Measurements from ENCODE around the gene GDF7. TPM values are rescaled to one million over a fixed set of nuclear protein-coding genes. Genes with fewer than 3 reads are reported as not detected.

Gene GDF7
- total RNA-seq, 1 donor from 2014 or later = 1.2 TPM

DNA sequence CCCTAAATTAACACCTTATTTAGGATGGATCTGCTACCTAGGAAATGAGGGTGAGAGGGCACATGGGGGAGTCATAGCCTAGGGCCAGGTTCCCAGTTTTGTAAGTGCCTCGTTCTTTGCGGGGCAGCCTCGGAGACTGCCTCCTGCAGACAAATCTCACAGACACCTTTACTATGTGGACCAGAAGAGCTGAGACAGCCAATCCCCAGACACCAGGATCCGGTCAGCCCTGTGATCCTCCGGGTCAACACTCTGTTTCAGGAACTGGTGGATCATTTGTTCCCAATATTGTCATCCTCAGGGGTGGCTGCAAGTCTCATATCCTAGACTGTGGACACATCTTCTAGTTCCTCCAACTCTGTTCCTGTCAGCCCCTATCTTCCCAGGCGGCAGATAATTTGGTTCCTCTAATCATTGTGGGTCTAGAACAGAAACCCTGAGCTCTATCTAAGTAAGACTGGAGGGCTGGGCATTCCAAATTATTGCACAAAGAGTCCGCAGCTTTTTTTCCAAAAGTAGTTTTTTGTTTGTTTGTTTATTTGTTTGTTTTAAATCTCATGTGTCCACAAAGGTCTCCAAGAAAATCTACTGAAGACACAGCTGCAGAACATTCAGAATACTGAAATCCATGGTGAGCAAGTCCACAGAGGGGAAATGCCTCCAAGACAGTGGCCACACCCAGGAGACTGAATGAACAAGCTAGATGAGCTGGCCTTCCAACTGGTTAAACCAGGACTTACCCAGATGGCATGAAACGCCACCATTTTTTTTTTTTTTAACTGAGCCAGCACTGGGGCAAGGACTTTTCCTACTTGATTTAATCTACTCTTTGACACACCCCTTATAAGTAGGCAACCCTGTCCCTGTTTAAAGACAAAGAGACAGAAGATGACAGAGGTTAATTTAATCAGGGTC lies 6.2 kb upstream of the GDF7 start:
- peak; percentile 67 for DNase-seq (ENCODE audit: low spot score)

DNA sequence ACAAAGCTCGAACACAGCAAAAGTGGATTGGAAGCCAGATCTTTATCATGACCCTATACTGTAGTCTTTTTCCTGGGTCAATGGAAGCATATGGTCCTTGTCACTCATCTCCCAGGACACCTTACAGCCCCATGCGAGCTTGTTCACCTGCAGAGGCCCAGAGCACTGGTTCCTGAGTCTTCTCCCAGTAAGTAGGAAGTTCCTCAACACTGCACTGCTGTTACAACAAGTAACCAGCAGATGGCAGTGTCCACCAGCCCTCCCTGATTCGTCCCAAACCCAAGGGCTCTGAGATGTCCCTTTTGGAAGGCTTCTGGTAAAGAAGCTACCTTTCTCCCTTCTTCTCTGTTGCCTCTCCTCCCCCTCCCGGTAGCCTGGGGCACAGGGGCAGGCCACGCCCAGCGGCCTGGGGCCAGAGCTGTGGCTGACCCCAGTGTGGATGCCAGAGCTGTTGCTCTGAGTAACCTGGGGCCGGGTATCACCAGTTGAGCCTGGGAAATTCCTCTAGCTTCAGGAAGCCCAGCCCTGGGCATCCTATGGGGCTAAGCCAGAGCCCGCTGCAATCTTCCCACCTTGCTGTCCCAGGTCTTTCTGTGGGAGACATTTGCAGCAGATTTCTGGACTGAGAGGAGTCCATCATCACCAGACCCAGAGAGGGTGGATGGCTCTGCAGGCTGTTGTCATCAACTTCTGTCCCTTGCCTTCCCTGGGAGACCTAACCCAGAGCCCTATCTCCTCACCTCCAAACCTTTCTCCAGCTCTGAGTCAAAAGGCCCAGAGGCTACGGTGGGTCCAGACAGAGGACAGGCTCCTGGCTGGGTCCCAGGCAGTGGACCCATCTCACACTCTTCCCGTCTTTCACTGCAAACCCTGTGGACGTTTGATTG lies 5.3 kb upstream of the GDF7 start:
- peak; percentile 86 for DNase-seq (ENCODE audit: low spot score)

DNA sequence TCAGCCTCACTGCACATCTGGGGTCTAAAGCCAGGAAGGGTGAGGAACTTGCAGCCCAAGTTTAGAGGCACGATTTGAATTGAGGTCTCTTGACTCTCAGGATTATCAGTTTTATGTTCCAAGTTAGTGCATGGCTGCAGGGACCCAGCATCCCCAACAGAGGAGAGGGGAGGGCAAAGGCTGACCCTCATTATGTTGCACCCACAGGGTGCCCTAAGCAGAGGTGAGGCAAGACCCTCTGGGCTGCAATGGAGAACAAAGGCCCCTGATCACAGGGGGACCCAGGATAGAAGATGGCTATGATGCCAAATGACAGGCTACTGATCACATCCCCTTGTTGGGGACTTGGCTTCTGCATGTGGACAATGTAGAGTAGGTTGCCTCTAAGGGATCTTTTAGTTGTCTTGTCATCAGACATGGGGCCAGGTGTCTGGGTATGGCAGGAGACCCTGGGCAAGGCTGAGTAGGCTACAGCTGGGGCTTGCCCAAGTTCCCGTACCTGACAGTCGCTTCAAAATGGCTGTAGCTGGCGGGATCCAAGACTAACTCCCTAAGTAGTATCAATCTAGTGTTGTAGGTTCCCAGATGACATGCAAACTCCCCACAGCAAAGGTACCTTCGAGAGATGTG lies 4.5 kb upstream of the GDF7 start:
- peak; percentile 77 for DNase-seq (ENCODE audit: low spot score)

DNA sequence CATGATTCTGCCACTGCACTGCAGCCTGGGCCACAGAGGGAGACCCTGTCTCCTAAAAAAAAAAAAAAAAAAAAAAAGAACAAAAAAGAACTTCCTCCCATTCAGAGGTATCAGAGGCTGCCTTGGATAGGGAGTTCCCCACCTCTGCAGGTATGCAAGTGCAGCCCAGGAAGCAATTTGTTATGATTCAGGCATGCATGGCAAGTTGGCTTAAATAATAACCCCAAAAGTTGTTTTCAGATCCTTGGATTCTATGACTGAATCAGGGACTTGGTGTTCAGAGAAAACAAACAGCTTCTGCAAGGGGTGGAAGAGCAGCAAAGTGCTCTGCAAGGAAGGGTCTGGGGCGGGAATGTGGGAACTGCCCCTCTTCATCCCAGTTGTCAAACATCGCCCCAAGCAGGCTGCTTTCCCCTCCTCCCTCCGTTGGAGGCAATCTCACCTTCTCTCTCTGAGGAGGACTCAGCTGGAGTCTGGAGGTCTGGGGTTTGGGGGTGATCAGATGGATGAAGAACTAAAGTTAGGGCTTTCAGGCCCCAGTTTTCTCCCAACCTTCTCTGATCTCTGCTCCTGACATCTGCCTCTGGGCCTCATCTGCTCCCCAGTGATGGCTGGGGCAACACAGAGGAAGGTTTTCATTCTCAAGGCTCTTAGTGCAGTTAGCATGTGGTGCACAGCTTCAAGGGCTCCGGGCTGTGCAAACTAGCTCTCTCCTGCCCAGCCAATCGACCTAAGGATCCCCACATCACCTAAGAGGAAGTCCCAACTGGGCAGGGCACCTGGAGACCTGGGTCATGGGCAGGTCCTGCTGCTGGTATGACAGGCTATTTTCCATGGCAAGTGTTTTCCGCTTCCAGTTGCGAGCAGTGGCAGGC lies 3.5 kb upstream of the GDF7 start:
- no peak for DNase-seq (ENCODE audit: low spot score)

DNA sequence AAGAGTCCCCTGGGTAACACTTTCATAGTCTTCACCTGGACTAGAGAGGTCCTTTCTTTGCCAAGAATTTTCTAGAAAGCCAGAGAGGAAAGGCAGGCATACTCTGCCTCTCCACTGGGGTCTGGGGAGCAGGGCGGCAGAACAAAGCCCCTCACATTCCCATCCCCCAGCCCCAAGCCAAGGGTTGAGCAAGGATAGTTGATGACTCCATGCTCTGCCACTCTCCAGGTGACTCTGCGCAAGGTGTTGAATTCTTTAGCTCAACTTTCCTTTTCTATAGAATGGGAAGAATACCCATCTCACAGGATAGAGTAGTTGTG lies 2.9 kb upstream of the GDF7 start:
- DNase-seq (ENCODE audit: low spot score) = no peak

DNA sequence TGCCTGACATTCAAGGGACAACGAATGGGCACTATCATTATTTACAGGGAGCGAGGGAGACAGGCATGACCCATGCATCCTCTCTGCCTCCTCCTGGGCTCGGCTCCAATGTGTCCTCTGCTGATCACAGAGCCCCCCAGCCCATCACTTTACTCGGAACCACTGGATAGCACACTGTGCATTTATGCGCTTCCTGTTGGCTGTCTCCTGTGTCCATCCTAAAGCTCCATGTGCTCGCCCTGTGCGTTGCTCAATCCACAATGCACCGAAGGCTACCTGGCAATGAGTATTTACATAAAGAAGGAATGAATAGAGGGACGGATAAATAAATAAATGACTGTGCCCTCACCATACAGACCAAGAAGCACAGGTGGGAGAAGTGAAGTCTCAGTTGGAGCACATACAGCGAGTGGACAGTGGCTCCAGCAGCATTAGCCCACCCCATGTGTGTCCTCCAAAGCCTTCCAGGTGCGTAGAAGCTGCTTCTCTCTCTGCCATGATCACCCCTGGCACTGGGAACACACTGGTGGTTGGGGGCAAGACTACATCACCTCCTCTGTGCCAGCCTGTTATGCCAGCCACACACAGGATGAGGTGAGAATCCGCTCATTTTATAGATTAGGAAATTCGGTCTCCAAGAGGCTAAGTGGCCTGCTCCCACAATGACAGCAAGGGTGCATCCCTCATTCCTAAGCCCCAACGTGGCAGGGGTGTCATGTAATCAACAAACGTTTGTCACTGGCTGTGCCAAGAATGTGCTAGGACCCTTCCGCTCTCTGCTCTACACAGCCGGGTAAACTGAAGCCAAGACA lies 2.3 kb upstream of the GDF7 start:
- no peak for DNase-seq (ENCODE audit: low spot score)

DNA sequence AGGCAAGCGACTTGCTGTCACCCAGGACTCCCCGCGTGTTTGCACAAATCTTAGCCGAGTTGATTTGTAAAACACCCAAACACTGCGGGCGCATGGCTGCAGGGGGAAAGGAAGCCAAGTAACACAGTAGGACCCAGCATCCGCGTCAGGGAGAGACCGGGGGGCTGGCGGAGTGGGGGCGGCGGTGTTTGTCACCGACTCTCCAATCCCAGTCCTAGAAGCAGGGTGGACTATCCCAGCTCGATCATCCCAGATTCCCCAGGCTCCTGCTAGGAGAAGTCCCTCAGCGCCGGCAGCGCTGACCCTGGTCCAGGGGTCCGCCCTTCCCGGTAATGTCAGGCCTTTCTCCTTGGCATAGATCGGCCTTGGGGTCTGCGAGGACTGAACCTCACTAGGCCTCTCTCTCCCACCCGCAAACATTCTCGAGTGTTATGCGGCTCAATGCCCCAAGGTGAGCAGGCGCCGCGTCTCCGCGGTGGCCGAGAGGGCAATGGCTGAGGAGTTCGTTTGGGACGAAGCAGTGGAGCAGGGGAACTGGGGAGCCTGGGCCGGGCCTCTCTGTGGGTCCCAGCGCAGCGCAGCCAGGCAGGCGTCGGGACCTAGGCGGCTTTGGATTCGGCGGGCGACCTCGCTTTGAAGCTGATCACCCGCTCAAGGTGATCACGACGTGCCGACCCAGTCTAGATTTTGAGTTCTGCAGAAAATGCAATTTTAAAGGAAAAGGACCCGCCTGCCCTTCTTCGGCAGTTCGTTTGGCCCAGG lies 1.5 kb upstream of the GDF7 start:
- no peak for DNase-seq (ENCODE audit: low spot score)

DNA sequence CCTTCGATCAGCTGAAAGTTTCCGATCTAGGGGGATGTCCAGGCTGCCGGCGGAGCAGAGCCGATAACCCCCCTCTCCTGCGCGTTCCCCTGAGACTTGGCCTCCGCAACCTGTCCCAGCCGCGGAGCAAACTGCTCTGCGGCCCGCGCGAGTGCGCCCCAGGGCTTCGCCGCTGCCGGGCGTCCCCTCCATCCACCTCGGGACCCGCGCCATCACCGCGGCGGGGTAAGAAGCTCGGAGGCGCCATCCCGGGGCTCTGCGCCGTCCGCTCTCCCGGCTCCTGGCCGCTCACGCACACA lies 990 bp upstream of the GDF7 start:
- no peak for DNase-seq (ENCODE audit: low spot score)

DNA sequence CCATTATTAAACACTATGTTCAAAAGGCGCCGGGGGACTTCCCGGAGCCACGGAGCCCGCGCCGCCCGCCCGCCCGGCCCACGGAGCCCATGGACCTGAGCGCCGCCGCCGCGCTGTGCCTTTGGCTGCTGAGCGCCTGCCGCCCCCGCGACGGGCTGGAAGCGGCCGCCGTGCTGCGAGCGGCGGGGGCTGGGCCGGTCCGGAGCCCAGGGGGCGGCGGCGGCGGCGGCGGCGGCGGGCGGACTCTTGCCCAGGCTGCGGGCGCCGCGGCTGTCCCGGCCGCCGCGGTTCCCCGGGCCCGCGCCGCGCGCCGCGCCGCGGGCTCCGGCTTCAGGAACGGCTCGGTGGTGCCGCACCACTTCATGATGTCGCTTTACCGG lies 197 bp downstream of the GDF7 start:
- DNase-seq (ENCODE audit: low spot score) = no peak

DNA sequence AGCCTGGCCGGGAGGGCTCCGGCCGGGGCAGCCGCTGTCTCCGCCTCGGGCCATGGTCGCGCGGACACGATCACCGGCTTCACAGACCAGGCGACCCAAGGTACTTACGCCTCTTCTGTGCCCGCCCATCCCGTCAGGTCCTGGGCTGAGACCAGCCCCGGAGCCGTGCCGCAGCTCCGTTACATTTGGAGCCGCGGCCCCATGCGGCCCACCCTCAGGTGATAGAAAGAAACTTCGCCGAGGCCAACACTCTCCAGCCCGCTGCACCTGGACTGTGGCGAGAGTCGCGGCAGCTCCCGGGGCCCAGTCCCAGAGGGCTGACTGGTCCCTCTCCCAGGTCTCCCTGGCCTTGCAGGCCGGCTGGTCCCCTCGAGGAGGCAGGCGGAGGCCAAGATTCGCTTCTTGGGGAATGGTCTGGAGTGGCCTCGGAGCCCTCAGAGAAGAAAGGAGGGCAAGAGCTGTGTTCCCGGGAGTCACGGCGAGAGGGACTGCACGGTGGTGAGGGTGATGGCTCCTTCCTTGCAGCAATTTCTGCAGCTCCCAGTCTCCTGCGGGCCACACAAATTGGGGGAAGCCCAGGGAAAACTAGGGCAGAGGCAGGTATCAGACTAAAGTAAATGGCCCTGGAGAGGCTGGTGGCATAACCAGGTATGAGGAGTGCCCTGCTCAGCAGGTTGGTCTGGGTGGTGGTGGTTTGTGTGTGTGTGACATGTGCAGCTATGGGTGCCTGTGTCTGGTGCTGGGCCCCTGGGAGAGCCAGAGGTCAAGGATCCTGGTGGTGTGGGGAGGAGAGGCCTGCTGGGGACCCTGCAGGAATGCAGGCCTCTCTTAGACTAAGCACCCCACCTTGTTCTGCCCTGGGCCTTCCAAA lies 822 bp downstream of the GDF7 start:
- no peak for DNase-seq (ENCODE audit: low spot score)

DNA sequence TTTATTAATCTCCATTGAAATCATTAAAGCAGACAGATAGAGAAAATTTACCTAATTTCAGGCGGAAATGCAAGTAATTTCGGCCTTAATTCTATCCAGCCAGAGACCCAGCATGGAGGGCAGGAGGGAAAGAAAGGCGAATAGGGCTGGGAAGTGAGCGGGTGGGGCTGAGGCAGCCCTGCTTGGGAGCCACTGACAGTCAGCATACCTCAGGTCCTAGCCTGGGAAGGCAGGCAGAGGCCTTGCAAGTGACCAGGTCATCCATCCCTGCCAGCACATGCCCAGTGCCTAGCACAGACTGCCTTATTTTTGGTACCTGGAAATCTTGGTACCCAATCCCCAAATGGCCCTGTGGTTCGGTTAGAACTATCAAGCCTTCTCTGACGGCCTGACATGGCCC lies 1.5 kb downstream of the GDF7 start:
- no peak for DNase-seq (ENCODE audit: low spot score)

DNA sequence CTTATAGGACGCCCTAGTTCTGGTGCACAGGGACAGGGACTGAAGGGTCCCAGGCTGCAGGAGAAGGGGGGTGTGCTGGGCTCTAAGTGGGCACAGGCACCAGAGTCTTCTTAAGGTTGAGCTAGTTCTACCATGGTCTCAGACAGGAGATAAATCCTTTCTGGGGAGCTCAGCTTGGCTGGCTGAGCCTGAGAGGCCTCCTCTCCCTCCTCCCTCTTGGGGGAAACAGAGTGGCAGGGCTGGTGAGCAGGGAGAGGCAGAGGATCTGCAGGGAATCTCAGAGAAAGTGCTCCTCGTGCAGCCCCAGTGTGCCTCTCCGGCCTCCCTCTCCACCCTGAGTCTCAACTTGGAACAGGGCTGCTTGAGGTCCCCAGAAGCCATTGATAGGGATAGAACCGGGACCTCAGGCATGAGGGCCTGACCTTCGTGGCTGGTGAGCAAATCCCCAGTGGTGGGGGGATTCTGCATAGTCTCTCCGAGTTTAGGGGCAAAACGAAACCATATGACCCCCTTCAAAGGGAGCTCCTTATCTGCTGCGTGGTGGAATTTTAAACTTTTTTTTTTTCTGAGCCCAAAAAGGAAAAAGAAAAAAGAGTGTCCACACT lies 2.0 kb downstream of the GDF7 start:
- no peak for DNase-seq (ENCODE audit: low spot score)

DNA sequence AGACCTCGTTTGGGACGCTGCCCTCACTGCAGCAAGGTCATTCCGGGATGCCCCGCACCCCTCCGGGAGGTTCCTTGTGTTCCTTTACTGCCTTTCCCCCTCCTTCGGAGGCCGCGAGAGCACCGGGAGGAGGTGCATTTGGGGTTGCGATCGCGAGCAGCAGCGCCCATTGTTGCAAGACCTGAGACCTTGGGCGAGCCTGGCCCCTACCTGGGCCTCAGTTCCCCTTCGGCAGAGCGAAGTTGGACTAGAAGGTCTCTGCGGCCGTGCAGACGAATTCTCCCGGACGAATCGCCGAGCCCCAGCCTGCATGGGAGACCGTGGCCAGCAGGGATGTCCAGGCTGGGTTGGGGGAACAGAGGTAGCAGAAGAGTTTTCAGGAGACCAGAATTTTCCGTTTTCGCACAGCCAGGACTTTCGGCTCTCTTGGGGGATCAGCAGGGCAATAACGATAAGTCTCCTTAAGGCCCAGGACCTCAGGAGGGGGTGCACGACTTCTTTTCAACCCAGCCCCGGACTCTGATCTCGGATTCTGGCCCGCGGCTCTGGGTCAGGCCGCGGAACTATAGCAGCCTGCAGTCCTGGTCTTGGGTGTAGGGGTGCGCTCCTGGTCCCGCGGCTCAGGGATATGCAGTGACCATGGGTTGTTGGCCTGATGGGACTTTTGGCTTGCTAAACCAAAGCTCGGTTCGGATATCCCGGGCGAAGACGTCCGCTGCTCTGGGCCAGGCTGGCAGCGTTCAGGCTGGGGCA lies 2.8 kb downstream of the GDF7 start:
- no peak for DNase-seq (ENCODE audit: low spot score)

DNA sequence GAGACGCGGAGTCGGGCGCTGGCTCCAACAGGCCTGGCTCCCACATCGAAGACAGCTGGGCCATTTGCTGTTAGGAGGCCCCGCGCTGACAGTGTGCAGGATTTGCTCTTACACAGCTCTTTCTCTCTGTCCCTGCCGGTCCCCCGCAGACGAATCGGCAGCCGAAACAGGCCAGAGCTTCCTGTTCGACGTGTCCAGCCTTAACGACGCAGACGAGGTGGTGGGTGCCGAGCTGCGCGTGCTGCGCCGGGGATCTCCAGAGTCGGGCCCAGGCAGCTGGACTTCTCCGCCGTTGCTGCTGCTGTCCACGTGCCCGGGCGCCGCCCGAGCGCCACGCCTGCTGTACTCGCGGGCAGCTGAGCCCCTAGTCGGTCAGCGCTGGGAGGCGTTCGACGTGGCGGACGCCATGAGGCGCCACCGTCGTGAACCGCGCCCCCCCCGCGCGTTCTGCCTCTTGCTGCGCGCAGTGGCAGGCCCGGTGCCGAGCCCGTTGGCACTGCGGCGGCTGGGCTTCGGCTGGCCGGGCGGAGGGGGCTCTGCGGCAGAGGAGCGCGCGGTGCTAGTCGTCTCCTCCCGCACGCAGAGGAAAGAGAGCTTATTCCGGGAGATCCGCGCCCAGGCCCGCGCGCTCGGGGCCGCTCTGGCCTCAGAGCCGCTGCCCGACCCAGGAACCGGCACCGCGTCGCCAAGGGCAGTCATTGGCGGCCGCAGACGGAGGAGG lies 3.5 kb downstream of the GDF7 start:
- no peak for DNase-seq (ENCODE audit: low spot score)

DNA sequence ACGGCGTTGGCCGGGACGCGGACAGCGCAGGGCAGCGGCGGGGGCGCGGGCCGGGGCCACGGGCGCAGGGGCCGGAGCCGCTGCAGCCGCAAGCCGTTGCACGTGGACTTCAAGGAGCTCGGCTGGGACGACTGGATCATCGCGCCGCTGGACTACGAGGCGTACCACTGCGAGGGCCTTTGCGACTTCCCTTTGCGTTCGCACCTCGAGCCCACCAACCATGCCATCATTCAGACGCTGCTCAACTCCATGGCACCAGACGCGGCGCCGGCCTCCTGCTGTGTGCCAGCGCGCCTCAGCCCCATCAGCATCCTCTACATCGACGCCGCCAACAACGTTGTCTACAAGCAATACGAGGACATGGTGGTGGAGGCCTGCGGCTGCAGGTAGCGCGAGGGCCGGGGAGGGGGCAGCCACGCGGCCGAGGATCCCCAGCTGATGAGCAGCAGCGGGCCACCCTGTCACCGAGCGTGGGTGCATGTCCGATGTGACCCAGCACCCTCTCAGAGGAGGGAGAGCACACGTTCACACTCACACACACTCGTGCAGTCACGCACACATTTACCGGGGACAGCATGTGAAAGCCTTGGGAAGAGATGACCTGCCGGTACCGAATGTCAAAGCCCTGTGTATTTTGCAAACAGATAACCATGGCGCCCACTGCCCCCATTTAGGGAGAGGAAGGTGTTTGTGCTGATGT lies 4.2 kb downstream of the GDF7 start:
- no peak for DNase-seq (ENCODE audit: low spot score)

DNA sequence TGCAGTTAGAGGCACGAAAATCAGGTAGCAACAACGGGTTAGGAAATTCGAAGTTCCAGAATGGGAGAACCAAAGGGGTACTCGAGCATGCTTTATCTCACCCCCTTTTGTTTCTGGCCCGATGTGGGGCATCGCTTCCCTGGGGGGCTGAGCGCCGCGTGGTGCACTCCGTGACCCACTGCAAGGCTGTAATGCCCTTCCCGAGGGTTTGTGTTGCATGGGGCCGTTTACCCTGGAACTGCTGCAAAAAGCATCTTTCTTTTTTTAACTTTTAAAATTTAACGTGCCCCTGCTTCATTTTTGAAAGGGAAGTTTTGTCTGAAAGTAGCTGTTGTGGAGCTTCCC lies 4.8 kb downstream of the GDF7 start:
- DNase-seq (ENCODE audit: low spot score) = no peak
